OCI-LY3 (cell line): ENCODE results near the gene KCNMA1.

Experiments
- H2AFZ ChIP-seq: fragments of 200-600, 300-600 bp; shearing (Covaris generic); 2 replicates; pipeline ENCODE4 v1.6.0; 2014; ENCODE audit warnings: antibody characterized with exemption, low read depth, low read length
- H3K27ac ChIP-seq: fragments of 200-600, 300-600 bp; sonication (generic); 2 replicates; pipeline ENCODE4 v1.5.1; 2014; ENCODE audit warnings: mild to moderate bottlenecking, low read length, moderate library complexity, mixed read lengths
- H3K27me3 ChIP-seq: fragments of 200-600, 300-600 bp; sonication (generic); 2 replicates; pipeline ENCODE4 v1.6.1; 2014; ENCODE audit warnings: low read depth, low read length, mixed read lengths
- H3K36me3 ChIP-seq: fragments of 200-600, 300-600 bp; sonication (generic); replicated peaks from 2 replicates; pipeline ENCODE3; 2014; ENCODE audit warnings: low read depth, low read length, mixed read lengths
- H3K4me1 ChIP-seq: fragments of 300-600, 200-600 bp; sonication (generic); 2 replicates; pipeline ENCODE4 v1.6.1; 2014; ENCODE audit warnings: low read length, mixed read lengths
- H3K4me2 ChIP-seq: fragments of 200-600, 300-600 bp; sonication (generic); 2 replicates; pipeline ENCODE4 v1.6.1; 2014; ENCODE audit warnings: low read length, mixed read lengths
- H3K4me3 ChIP-seq: fragments of 300-600, 200-600 bp; sonication (generic); 2 replicates; pipeline ENCODE4 v1.5.1; 2014; ENCODE audit warnings: antibody characterized with exemption, mild to moderate bottlenecking, low read length, moderate library complexity
- H3K79me2 ChIP-seq: fragments of 300-600, 200-600 bp; shearing (Covaris generic); 2 replicates; pipeline ENCODE4 v1.6.1; 2014; ENCODE audit warnings: mild to moderate bottlenecking, low read length, mixed read lengths
- H3K9ac ChIP-seq: fragments of 300-600, 200-600 bp; shearing (Covaris generic); 2 replicates; pipeline ENCODE4 v1.6.0; 2014; ENCODE audit warnings: mild to moderate bottlenecking, low read length, moderate library complexity
- H3K9me3 ChIP-seq: fragments of 200-600, 300-600 bp; shearing (Covaris generic); 2 replicates; pipeline ENCODE4 v1.6.1; 2014; ENCODE audit warnings: low read length, mixed read lengths; ENCODE audit not compliant: insufficient read depth
- H4K20me1 ChIP-seq: fragments of 200-600, 300-600 bp; sonication (generic); 2 replicates; pipeline ENCODE4 v1.6.1; 2016; ENCODE audit warnings: low read length, mixed read lengths; ENCODE audit not compliant: insufficient read depth
- EZH2phosphoT487 ChIP-seq: fragments of 200-600 bp; shearing (Covaris generic); IDR thresholded peaks from 2 replicates; pipeline ENCODE4 v1.6.1; 2018; ENCODE audit warnings: antibody characterized with exemption, mixed run types, low read depth
- TF ChIP-seq, protein P1 (sequence below): fragments of 200-600, 300-600 bp; sonication (generic); IDR thresholded peaks from 2 replicates; pipeline ENCODE4 v1.5.1; 2014; ENCODE audit warnings: antibody characterized with exemption, low read length, low read depth

KCNMA1 gene

GRCh38 chr10:77317221-77317620 is 320.4 kb downstream of the KCNMA1 start:
- Histone ChIP-seq H3K9ac (no peak overlapping the region), H3K27me3 (no peaks in the 10 kb centered on the region), H3K36me3 (no peaks in the 10 kb centered on the region), H3K9me3 (no peaks in the 10 kb centered on the region), H3K4me3 (no peak overlapping the region), H2AFZ (no peak overlapping the region), H3K27ac (no peak overlapping the region), H4K20me1 (peaks cover 91% of the 10 kb centered on the region), H3K4me1 (no peaks in the 10 kb centered on the region), H3K79me2 (no peaks in the 10 kb centered on the region), H3K4me2 (no peak overlapping the region)
- TF ChIP-seq, protein P1, sequence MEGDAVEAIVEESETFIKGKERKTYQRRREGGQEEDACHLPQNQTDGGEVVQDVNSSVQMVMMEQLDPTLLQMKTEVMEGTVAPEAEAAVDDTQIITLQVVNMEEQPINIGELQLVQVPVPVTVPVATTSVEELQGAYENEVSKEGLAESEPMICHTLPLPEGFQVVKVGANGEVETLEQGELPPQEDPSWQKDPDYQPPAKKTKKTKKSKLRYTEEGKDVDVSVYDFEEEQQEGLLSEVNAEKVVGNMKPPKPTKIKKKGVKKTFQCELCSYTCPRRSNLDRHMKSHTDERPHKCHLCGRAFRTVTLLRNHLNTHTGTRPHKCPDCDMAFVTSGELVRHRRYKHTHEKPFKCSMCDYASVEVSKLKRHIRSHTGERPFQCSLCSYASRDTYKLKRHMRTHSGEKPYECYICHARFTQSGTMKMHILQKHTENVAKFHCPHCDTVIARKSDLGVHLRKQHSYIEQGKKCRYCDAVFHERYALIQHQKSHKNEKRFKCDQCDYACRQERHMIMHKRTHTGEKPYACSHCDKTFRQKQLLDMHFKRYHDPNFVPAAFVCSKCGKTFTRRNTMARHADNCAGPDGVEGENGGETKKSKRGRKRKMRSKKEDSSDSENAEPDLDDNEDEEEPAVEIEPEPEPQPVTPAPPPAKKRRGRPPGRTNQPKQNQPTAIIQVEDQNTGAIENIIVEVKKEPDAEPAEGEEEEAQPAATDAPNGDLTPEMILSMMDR = no peak
- no peak for TF ChIP-seq EZH2phosphoT487

DNA sequence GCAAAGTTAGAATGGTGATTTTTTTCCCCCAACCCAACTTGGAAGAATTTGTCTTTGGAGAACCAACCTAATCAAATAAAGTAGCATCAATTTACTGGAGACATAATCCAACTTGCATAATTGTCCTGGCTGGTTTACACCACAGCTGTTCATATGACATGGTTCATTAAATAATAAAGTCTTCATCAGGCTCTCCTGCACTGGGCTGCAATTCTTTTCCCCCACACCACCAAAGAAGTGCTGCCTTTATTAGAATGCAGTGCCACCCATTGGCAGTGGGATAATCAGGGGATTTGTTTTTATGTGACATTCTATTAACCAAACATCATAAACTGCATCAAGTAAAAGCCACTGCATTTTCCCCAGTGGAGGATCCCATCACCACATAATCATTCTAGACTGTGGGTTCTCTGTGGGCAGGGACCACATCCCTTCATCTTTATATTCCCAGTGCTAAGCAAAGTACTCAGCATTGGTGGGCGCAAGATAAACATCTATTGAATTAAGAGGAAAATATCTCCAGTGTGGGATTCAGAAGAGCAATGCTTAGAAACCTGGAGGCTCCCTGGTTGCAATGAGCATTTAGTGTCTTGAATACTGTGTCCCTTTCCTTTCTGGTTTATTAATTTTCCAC is 322.0 kb downstream of the KCNMA1 start:
- Histone ChIP-seq H3K9ac (no peak overlapping the region), H3K27me3 (no peaks in the 10 kb centered on the region), H3K4me3 (no peak overlapping the region), H2AFZ (no peak overlapping the region), H3K9me3 (no peaks in the 10 kb centered on the region), H4K20me1 (peaks cover 92% of the 10 kb centered on the region), H3K27ac (no peak overlapping the region), H3K4me1 (no peaks in the 10 kb centered on the region; the same call in 1 of the 2 replicates), H3K79me2 (no peaks in the 10 kb centered on the region), H3K36me3 (no peaks in the 10 kb centered on the region), H3K4me2 (no peak overlapping the region)
- TF ChIP-seq, protein P1 = no peak
- no peak for TF ChIP-seq EZH2phosphoT487

DNA sequence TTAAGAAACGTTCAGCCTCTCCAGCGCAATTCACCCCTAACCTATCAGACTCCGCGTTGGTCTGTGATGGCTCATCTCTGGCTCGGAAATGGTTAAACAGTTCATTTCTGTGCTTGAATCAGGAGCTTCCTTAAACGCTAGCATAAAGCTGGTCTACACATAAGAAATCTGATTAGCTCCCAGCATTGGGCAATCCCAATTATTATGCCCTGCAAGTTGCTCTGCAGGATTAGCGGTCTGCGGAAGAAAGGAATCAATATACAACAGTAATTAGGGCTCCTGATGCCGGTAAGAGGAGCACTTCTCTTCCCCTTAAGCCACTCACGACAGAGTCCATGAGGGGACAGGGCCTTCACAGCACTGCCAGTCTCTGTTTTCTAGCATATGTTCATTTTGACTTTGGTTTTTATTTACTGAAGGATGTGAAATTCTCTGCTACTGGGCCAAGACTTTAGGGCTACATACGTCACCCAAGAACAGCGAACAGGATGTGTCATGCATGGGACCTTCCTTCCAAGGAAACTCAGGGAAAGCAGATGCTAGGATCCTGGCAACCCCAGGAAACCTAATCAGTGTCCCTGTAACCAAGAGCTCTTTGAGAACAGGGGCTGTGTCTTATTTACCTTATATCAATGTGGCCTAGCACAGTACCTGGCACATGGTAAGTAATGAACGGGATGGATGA is 324.4 kb downstream of the KCNMA1 start:
- TF ChIP-seq EZH2phosphoT487 = no peak
- TF ChIP-seq, protein P1 = no peak

DNA sequence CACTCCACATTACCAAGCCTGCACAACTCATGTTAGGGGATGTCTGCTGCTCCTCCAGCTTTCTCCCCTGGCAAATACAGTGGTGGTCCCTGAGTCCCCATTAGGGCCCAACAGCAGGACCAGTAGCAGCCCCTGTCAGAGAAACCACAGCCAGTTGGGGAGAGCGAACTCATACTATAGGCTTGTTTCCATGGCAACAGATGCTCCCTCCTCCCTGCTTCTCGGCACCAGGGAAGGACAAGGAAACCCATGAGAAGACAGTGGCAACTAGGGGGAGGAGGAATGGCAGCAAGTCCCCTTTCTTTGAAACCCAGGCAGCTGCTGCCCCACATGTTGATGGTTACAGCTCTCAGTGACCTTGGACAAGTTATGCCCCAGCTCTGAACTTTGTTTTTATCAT is 326.4 kb downstream of the KCNMA1 start:
- H2AFZ ChIP-seq = no peak overlapping the region
- H3K36me3 ChIP-seq = no peaks in the 10 kb centered on the region
- no peaks in the 10 kb centered on the region for H3K27me3 ChIP-seq
- no peaks in the 10 kb centered on the region for H3K9me3 ChIP-seq
- H3K4me1 ChIP-seq = peaks cover 15% of the 10 kb centered on the region
- no peak for TF ChIP-seq EZH2phosphoT487
- TF ChIP-seq, protein P1 = no peak
- no peak overlapping the region for H3K4me3 ChIP-seq
- no peaks in the 10 kb centered on the region for H3K79me2 ChIP-seq
- peaks cover 93% of the 10 kb centered on the region for H4K20me1 ChIP-seq
- no peak overlapping the region for H3K27ac ChIP-seq
- H3K9ac ChIP-seq = no peak overlapping the region
- no peak overlapping the region for H3K4me2 ChIP-seq

More for the DNA sequence above, 324.4 kb downstream of the KCNMA1 start:
- peaks cover 93% of the 10 kb centered on the region for H4K20me1 ChIP-seq
- H3K9me3 ChIP-seq = no peaks in the 10 kb centered on the region
- H3K36me3 ChIP-seq = no peaks in the 10 kb centered on the region
- H2AFZ ChIP-seq = no peak overlapping the region
- H3K4me1 ChIP-seq = peaks cover 13% of the 10 kb centered on the region
- H3K4me2 ChIP-seq = no peak overlapping the region
- H3K27me3 ChIP-seq = no peaks in the 10 kb centered on the region
- H3K27ac ChIP-seq = no peak overlapping the region
- no peak overlapping the region for H3K4me3 ChIP-seq
- H3K9ac ChIP-seq = no peak overlapping the region
- H3K79me2 ChIP-seq = no peaks in the 10 kb centered on the region
